HepG2 (cell line): ENCODE measurements around the gene ZFR2. TPM values are rescaled to one million over a fixed set of nuclear protein-coding genes. Genes with fewer than 3 reads are reported as not detected.
A peak's percentile ranks its signal among the peaks of the same experiment; 100 is the strongest.

Experiments used
- AGO2 ChIP-seq: fragments of 200-400 bp; formaldehyde crosslinking; optimal IDR thresholded peaks from 2 replicates; pipeline ENCODE3; 2017; ENCODE audit warnings: mild to moderate bottlenecking, low read depth, low read length, moderate library complexity
- GATAD2A ChIP-seq: IDR thresholded peaks from 2 replicates; pipeline ENCODE4 v1.6.1; 2016
- HOXA3 ChIP-seq: sonication (generic); formaldehyde crosslinking; IDR thresholded peaks from 2 replicates; pipeline ENCODE4 v1.5.0; 2020; ENCODE audit warnings: missing genetic modification reagents
- HOXA9 ChIP-seq: sonication (generic); formaldehyde crosslinking; IDR thresholded peaks from 2 replicates; pipeline ENCODE4 v1.8.1; 2022; ENCODE audit warnings: missing genetic modification reagents, mild to moderate bottlenecking, moderate library complexity, borderline replicate concordance
- KLF6 ChIP-seq: IDR thresholded peaks from 2 replicates; pipeline ENCODE4 v1.8.0; 2016; ENCODE audit warnings: missing biosample characterization, missing genetic modification reagents
- KMT2B ChIP-seq: IDR thresholded peaks from 2 replicates; pipeline ENCODE4 v1.6.1; 2016; ENCODE audit warnings: missing genetic modification reagents, missing compliant biosample characterization
- MAF1 ChIP-seq: sonication (generic); formaldehyde crosslinking; IDR thresholded peaks from 2 replicates; pipeline ENCODE4 v1.5.0; 2020; ENCODE audit warnings: missing genetic modification reagents, borderline replicate concordance
- MAFG ChIP-seq: sonication (generic); formaldehyde crosslinking; IDR thresholded peaks from 2 replicates; pipeline ENCODE4 v1.5.1; 2020; ENCODE audit warnings: mild to moderate bottlenecking, missing genetic modification reagents
- MEF2D ChIP-seq: sonication (generic); formaldehyde crosslinking; IDR thresholded peaks from 2 replicates; pipeline ENCODE4 v1.5.1; 2020; ENCODE audit warnings: mild to moderate bottlenecking, missing genetic modification reagents
- NFE2 ChIP-seq: sonication (generic); formaldehyde crosslinking; IDR thresholded peaks from 2 replicates; pipeline ENCODE4 v1.4.0; 2020; ENCODE audit warnings: missing genetic modification reagents
- NFKB2 ChIP-seq: sonication (generic); formaldehyde crosslinking; IDR thresholded peaks from 2 replicates; pipeline ENCODE4 v1.4.0; 2020; ENCODE audit warnings: missing genetic modification reagents, borderline replicate concordance
- NFYC ChIP-seq: IDR thresholded peaks from 2 replicates; pipeline ENCODE4 v1.6.1; 2016; ENCODE audit warnings: missing genetic modification reagents, missing compliant biosample characterization
- PCBP2 ChIP-seq: fragments of 200-400 bp; formaldehyde crosslinking; optimal IDR thresholded peaks from 2 replicates; pipeline ENCODE3; 2018; ENCODE audit warnings: low read length, low read depth; ENCODE audit not compliant: poor library complexity, severe bottlenecking
- RCOR2 ChIP-seq: IDR thresholded peaks from 2 replicates; pipeline ENCODE4 v1.6.1; 2016; ENCODE audit warnings: missing biosample characterization, missing genetic modification reagents
- SALL2 ChIP-seq: sonication (generic); formaldehyde crosslinking; IDR thresholded peaks from 2 replicates; pipeline ENCODE4 v1.8.1; 2023; ENCODE audit warnings: mild to moderate bottlenecking, missing genetic modification reagents, inconsistent platforms
- TOE1 ChIP-seq: sonication (generic); formaldehyde crosslinking; IDR thresholded peaks from 2 replicates; pipeline ENCODE4 v1.4.0; 2020; ENCODE audit warnings: mild to moderate bottlenecking, missing genetic modification reagents
- U2AF2 ChIP-seq: fragments of 200-400 bp; formaldehyde crosslinking; IDR thresholded peaks from 2 replicates; pipeline ENCODE4 v1.6.1; 2017; ENCODE audit warnings: low read depth, mild to moderate bottlenecking, low read length
- YEATS4 ChIP-seq: sonication (generic); formaldehyde crosslinking; IDR thresholded peaks from 2 replicates; pipeline ENCODE4 v1.4.0; 2020; ENCODE audit warnings: missing genetic modification reagents, borderline replicate concordance
- ZNF143 ChIP-seq: sonication (generic); formaldehyde crosslinking; IDR thresholded peaks from 2 replicates; pipeline ENCODE4 v1.4.0; 2020; ENCODE audit warnings: missing genetic modification reagents
- ZNF230 ChIP-seq: sonication (generic); formaldehyde crosslinking; IDR thresholded peaks from 2 replicates; pipeline ENCODE4 v1.4.0; 2020; ENCODE audit warnings: mild to moderate bottlenecking, missing genetic modification reagents
- ZNF564 ChIP-seq: sonication (generic); formaldehyde crosslinking; IDR thresholded peaks from 2 replicates; pipeline ENCODE4 v1.8.1; 2023; ENCODE audit warnings: mild to moderate bottlenecking, missing genetic modification reagents
- ZNF703 ChIP-seq: sonication (generic); formaldehyde crosslinking; IDR thresholded peaks from 2 replicates; pipeline ENCODE4 v1.5.1; 2020; ENCODE audit warnings: missing genetic modification reagents, mild to moderate bottlenecking, moderate library complexity, borderline replicate concordance
- polyA plus RNA-seq, 8 experiments: library from polyadenylated mRNA; depleted of rRNA in 3 of 8; stranded (reverse) in 7 of 8; unstranded in 1 of 8; fragments of >200 nt; fragmentation: Illumina TruSeq in 4 of 8; extraction: Trizol in 4 of 8; gene quantifications; 2 replicates each; pipeline versions ENCODE4 v1.2.1 to v1.2.3, GENCODE V29; 2011 to 2016; ENCODE audit warnings: low read depth in 4 of 8, missing spikeins in 1 of 8, mixed read lengths in 1 of 8; ENCODE audit not compliant: insufficient read depth in 1 of 8
- total RNA-seq, 5 experiments: library from RNA; depleted of rRNA; stranded (reverse); fragments of >200 nt; fragmentation: Illumina TruSeq; extraction: Trizol; gene quantifications; 2 replicates each; pipeline ENCODE4 v1.2.3, GENCODE V29; 2016; ENCODE audit warnings: low read depth in 1 of 5
- TF ChIP-seq, protein P1 (sequence below): sonication (generic); formaldehyde crosslinking; IDR thresholded peaks from 2 replicates; pipeline ENCODE4 v1.4.0; 2020; ENCODE audit warnings: low read depth, mild to moderate bottlenecking, missing genetic modification reagents
- TF ChIP-seq, protein P2 (sequence below): sonication (generic); formaldehyde crosslinking; IDR thresholded peaks from 2 replicates; pipeline ENCODE4 v1.8.0; 2022; ENCODE audit warnings: mild to moderate bottlenecking, missing genetic modification reagents, moderate library complexity
- TF ChIP-seq, protein P3 (sequence below): sonication (generic); formaldehyde crosslinking; IDR thresholded peaks from 2 replicates; pipeline ENCODE4 v1.4.0; 2020; ENCODE audit warnings: missing genetic modification reagents, borderline replicate concordance

Gene ZFR2
- total and polyA plus RNA-seq, 2 of the 13 experiments (the other 11 are each of a cell fraction or from before 2014, with no cell fraction given) = 0.37 to 0.69 TPM

DNA sequence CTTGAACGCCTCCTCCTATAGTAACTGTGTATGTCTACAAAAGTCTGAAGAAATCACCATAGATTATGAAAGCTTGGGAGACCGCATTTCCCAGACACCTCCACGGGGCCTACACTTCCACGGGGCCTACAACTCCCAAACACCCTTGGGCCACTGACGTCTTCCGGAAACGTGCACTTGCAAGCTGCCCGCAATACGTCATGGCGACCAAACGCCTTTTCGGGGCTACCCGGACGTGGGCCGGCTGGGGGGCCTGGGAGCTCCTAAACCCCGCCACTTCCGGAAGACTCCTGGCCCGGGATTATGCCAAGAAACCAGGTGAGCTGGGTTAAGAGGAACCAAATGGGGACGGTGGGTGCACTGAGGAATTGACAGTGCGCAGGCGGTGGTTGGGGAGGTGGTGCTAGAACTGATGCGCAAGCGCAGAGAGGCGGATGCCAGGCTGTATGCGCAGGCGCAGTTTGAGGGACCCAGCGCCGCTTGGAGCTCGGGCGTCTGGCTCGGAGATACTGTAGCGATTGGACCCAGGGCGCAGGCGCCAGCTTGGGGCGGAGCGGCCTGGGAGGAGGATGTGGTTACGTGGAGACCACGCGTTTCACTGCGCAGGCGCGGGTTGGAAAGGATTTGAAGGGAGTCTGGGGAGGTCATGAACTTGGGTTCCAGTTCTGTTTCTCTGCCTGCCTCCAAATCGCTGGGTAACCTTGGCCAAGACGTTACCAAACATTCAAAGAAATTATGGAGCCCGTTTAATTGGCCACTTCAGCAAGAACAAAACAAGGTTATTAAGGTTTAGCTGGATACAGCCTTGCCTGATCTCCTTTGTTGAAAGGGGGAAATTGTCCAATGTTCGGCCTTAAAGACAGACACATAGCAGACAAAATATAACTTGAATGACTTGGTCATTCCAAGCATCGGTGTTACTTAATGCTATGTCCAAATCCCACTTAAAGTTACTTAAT, 106.1 kb downstream of the ZFR2 start, which contains the start of gene MRPL54 (continued):
- TF ChIP-seq MAFG (CRISPR knock-in tag) (no peak), RCOR2 (CRISPR knock-in tag) (peak; percentile 34; the same call in 1 of the 2 replicates), U2AF2 (no peak), NFYC (CRISPR knock-in tag) (0 out of 2 replicates have a peak, but pooled peaks have one; percentile 18), MEF2D (CRISPR knock-in tag) (no peak; the same call in 1 of the 2 replicates), KLF6 (CRISPR knock-in tag) (no peak; the same call in 1 of the 2 replicates), GATAD2A (CRISPR knock-in tag) (peak; percentile 22; the same call in 1 of the 2 replicates), TOE1 (no peak), AGO2 (peak; percentile 79), KMT2B (CRISPR knock-in tag) (no peak), HOXA9 (no peak), ZNF230 (CRISPR knock-in tag) (0 out of 2 replicates have a peak, but pooled peaks have one; percentile 29), YEATS4 (CRISPR knock-in tag) (peak; percentile 79), NFE2 (CRISPR knock-in tag) (no peak), ZNF143 (CRISPR knock-in tag) (peak; percentile 94), ZNF564 (CRISPR knock-in tag) (no peak), HOXA3 (peak; percentile 97), ZNF703 (CRISPR knock-in tag) (no peak), MAF1 (CRISPR knock-in tag) (0 out of 2 replicates have a peak, but pooled peaks have one; percentile 26), NFKB2 (peak; percentile 61; the same call in 1 of the 2 replicates), SALL2 (CRISPR knock-in tag) (peak; percentile 53; the same call in 1 of the 2 replicates), PCBP2 (no peak)
- TF ChIP-seq, protein P1, sequence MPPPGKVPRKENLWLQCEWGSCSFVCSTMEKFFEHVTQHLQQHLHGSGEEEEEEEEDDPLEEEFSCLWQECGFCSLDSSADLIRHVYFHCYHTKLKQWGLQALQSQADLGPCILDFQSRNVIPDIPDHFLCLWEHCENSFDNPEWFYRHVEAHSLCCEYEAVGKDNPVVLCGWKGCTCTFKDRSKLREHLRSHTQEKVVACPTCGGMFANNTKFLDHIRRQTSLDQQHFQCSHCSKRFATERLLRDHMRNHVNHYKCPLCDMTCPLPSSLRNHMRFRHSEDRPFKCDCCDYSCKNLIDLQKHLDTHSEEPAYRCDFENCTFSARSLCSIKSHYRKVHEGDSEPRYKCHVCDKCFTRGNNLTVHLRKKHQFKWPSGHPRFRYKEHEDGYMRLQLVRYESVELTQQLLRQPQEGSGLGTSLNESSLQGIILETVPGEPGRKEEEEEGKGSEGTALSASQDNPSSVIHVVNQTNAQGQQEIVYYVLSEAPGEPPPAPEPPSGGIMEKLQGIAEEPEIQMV (CRISPR knock-in tag) = no peak
- TF ChIP-seq, protein P2, sequence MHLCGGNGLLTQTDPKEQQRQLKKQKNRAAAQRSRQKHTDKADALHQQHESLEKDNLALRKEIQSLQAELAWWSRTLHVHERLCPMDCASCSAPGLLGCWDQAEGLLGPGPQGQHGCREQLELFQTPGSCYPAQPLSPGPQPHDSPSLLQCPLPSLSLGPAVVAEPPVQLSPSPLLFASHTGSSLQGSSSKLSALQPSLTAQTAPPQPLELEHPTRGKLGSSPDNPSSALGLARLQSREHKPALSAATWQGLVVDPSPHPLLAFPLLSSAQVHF (CRISPR knock-in tag) = no peak
- TF ChIP-seq, protein P3, sequence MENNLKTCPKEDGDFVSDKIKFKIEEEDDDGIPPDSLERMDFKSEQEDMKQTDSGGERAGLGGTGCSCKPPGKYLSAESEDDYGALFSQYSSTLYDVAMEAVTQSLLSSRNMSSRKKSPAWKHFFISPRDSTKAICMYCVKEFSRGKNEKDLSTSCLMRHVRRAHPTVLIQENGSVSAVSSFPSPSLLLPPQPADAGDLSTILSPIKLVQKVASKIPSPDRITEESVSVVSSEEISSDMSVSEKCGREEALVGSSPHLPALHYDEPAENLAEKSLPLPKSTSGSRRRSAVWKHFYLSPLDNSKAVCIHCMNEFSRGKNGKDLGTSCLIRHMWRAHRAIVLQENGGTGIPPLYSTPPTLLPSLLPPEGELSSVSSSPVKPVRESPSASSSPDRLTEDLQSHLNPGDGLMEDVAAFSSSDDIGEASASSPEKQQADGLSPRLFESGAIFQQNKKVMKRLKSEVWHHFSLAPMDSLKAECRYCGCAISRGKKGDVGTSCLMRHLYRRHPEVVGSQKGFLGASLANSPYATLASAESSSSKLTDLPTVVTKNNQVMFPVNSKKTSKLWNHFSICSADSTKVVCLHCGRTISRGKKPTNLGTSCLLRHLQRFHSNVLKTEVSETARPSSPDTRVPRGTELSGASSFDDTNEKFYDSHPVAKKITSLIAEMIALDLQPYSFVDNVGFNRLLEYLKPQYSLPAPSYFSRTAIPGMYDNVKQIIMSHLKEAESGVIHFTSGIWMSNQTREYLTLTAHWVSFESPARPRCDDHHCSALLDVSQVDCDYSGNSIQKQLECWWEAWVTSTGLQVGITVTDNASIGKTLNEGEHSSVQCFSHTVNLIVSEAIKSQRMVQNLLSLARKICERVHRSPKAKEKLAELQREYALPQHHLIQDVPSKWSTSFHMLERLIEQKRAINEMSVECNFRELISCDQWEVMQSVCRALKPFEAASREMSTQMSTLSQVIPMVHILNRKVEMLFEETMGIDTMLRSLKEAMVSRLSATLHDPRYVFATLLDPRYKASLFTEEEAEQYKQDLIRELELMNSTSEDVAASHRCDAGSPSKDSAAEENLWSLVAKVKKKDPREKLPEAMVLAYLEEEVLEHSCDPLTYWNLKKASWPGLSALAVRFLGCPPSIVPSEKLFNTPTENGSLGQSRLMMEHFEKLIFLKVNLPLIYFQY = no peak
